GOT3 (cell line): ENCODE results near the gene CD19.

Source experiments
- DNase-seq: peaks from one replicate; lab custom pipeline; 2025; ENCODE audit warnings: mixed read lengths; lab: John Stamatoyannopoulos, UW

Gene CD19

DNA sequence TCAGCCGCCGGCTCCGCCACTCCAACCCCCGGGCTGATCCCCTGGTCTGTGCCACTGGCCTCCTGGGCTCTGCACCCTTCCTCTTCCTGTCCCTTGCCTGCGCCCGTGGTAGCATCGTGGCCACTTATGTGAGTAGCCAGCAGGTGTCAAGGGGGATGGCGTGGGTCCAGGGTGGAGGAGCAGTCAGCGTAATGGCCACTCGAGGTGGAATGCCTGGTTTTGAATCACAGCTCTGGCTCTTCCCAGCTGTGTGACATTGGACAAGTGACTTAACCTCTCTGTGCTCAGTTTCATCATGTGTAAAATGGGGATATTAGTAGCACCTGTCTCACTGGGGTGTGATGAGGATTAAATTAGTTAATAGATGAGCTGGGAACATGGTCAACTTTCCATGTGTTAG lies 50.6 kb downstream of the CD19 start:
- no peak for DNase-seq

DNA sequence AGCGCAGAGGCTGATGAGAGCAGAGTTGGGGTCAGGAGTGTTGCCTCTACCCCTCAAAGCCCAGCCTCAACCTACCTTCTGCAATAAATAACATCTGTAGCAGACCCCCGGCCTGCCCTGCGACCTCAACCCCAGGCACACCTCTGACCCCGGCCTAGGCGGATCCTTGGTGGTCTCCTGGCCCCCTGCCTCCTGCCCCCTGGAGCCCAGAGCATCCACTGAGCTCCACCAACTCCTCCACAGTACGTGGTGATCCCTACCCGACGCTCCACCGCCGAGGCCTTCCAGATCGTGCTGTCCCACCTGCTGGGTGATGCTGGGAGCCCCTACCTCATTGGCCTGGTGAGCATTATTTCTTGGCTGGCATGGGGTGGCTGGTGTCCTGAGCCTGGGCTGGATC lies 51.2 kb downstream of the CD19 start:
- DNase-seq, result no peak

- no peak for DNase-seq
Measured at GRCh38 chr16:28983644-28984043, 51.9 kb downstream of the CD19 start.

DNA sequence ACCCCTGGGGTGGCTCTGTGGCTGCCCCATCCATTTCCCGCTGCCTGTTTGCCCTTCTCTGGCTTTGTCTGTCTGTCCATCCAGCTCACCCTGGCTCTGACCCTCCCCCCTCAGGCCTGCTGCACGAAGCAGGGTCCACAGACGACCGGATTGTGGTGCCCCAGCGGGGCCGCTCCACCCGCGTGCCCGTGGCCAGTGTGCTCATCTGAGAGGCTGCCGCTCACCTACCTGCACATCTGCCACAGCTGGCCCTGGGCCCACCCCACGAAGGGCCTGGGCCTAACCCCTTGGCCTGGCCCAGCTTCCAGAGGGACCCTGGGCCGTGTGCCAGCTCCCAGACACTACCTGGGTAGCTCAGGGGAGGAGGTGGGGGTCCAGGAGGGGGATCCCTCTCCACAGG lies 52.3 kb downstream of the CD19 start:
- DNase-seq, result no peak

- no peak for DNase-seq
Measured at GRCh38 chr16:28984619-28985135, 52.9 kb downstream of the CD19 start, which contains the start of gene LAT. TSS of gene LAT (plus strand) at chr16:28985052. CDS start at chr16:28985418, 366 bp downstream.

DNA sequence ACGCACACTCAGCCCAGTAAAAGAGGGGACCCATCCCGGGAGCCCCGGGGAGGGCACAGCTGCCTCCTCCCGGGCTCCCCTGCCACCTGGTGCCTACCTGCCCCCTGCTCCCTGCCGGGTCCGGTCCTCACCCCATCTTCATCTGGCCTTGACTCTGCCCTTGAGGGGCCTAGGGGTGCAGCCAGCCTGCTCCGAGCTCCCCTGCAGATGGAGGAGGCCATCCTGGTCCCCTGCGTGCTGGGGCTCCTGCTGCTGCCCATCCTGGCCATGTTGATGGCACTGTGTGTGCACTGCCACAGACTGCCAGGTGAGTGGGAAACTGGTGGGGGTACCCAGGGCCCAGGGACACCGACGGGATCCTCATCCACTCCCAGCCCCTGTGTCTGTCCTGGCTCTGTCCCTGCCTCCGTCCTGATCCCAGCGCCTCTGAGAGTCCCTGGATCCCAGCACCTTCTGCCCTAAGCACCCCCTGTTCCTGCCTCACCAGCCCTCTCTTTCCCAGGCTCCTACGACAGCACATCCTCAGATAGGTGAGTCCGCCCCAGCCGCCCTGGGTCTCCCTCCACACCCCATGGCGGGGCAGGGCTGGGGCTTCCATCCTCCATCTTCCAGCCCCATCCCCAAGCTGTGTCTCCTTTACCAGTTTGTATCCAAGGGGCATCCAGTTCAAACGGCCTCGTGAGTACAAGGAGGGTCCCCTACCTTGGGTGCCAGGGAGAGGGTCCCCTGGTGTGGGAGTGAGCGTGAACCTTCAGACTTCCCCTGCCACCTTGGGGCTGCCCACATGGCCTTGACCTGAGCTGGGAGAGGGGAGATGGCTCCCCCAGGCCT lies 53.7 kb downstream of the CD19 start:
- no peak for DNase-seq

GRCh38 chr16:28986046-28986445 lies 54.3 kb downstream of the CD19 start:
- no peak for DNase-seq

GRCh38 chr16:28986492-28986891 lies 54.7 kb downstream of the CD19 start:
- DNase-seq, result no peak

DNA sequence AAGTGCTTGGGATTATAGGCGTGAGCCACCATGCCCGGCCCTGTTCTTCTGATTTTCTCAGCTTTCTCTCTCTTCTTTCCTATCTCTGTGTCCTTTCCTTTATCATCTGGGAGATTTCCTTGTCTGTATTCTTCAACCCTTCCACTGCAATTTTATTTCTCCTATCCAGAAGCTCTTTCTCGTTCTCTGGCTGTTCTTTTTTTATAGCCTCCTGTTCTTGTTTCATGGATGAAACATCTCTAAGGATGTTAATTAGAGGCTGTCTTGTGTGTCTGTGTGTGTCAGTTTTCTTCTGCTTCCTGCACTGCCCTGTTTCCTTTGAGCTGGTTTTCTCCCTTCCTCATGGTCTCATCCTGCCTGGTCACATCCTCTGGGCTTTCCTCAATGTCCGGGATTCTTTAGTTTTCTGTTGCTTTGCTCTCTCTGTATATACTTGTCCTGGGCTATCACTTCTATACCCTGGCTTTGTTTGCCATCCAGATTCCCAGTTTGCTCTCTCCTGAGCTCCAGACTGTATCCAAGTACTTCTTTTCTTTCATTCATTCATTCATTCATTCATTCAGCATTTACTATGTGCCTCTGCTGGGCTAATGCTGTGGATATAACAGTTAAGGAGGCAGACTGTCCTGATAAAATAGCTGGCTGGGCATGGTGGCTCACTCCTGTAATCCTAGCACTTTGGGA lies 55.5 kb downstream of the CD19 start:
- no peak for DNase-seq
